Amniotic epithelial cell (primary cell): ENCODE data around the gene C4B.
"Not testable (repeated sequence)": the region's sequence is repeated elsewhere in the genome, so short reads cannot be mapped to it uniquely, and the experiment has no call there.

Source experiments
- DNase-seq: peaks from one replicate; pipeline ENCODE4 v3.0.0-alpha.2; 2010; ENCODE audit warnings: low read depth

The C4B gene

DNA sequence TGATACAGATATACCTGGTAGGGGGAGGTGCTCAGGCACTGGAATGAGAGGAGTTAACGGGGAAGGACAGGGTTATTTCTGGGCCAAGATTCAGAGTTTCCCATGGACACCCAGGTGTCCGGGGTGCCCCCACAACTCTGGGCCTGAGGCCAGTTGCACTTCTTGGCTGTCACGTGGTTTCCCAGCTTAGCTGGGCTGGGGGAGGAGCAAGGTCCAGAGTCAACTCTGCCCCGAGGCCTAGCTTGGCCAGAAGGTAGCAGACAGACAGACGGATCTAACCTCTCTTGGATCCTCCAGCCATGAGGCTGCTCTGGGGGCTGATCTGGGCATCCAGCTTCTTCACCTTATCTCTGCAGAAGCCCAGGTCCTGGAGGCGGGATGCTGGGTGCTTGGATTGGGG lies at the start of gene C4B:
Gene C4B (plus strand): TSS at position 249 of the 400 bp plus-strand sequence. CDS start 51 bp downstream, at position 300.
- not testable (repeated sequence) for DNase-seq

DNA sequence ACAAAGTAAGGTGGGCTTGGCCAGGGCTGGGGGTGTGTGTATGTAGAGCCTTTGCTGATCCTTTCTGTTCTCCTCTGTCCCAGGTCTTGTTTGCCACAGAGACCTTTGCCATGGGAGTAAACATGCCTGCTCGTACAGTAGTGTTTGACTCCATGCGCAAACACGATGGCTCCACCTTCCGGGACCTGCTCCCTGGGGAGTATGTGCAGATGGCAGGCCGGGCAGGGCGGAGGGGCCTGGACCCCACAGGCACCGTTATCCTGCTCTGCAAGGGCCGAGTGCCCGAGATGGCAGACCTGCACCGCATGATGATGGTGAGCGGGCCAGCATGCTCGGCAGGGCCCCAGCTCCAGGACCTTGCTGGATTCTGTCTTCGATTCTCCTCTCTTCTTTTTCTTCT lies 48.9 kb upstream of the C4B start:
- no peak for DNase-seq

DNA sequence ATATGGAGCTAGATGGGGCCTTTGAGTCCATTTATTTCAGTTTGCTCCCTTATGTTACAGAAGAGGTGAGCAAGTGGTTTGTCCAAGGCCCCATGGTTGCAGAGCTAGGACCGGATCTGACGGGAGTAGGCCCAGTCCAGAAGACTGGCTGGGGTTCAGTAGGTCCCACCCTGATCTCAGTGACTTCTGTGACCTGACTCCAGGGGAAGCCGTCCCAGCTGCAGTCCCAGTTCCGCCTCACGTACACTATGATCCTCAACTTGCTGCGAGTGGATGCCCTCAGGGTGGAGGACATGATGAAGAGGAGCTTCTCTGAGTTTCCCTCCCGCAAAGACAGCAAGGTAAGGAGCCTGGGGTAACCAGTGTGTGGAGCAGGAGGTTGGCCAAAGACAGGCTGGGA lies 48.1 kb upstream of the C4B start:
- no peak for DNase-seq

DNA sequence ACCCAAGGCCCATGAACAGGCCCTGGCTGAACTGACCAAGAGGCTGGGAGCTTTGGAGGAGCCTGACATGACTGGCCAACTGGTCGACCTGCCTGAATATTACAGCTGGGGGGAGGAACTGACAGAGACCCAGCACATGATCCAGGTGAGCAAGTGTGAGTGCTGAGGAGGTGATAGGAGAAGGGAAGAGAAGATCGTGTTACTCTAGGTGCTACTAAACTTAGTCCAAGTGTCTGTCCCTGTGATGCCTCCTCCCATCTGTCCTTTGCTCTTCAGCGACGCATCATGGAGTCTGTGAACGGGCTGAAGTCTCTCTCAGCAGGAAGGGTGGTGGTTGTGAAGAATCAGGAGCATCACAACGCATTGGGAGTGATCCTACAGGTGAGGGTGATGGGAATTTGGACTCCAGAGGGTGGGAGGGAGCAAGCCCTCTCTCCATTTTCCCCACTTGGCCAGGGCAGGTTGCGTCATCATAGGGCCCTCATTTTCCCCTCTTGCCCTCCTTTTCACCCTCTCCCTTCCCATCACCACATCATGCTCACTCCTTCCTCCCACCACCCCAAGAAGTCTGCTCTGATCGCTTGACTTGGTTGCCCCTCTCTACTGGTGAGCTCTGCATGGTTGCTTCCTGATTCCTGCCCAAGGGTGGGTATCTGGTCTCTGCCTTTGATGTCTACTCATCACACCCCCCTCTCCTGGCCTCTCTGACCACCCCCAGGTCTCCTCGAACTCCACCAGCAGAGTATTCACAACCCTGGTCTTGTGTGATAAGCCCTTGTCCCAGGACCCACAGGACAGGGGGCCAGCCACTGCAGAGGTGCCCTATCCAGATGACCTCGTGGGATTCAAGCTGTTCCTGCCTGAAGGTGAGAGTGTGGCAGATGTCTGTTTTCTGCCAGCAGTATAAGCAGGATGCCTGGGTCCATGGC lies 47.3 kb upstream of the C4B start:
- DNase-seq = no peak

DNA sequence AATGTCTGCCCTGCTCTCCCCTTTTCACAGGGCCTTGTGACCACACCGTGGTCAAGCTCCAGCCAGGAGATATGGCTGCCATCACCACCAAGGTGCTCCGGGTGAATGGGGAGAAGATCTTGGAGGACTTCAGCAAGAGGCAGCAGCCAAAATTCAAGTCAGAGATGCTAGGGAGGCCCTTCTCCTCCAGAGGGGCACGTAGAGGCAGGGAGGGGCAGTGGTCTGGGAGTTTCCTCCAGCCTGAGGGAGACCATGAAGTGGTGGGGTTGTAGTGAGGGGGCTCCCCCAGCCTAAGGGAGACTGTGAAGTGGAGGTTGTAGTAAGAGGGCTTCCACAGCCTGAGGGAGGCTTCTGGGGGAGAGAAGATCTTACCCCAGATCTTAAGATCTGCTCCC lies 46.7 kb upstream of the C4B start:
- DNase-seq = no peak

DNA sequence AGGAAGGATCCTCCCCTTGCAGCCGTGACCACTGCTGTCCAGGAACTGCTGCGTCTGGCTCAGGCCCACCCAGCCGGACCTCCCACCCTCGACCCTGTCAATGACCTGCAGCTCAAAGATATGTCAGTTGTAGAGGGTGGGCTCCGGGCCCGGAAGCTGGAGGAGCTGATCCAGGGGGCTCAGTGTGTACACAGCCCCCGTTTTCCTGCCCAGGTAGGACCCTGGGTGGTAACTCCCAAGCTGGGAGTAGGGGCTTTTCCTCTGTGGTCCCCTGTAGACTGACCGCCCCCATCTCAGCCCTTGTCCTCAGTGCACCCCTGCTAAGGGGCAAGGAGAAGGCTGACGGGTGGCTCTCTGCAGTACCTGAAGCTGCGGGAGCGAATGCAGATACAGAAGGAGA lies 46.3 kb upstream of the C4B start:
- no peak for DNase-seq

DNA sequence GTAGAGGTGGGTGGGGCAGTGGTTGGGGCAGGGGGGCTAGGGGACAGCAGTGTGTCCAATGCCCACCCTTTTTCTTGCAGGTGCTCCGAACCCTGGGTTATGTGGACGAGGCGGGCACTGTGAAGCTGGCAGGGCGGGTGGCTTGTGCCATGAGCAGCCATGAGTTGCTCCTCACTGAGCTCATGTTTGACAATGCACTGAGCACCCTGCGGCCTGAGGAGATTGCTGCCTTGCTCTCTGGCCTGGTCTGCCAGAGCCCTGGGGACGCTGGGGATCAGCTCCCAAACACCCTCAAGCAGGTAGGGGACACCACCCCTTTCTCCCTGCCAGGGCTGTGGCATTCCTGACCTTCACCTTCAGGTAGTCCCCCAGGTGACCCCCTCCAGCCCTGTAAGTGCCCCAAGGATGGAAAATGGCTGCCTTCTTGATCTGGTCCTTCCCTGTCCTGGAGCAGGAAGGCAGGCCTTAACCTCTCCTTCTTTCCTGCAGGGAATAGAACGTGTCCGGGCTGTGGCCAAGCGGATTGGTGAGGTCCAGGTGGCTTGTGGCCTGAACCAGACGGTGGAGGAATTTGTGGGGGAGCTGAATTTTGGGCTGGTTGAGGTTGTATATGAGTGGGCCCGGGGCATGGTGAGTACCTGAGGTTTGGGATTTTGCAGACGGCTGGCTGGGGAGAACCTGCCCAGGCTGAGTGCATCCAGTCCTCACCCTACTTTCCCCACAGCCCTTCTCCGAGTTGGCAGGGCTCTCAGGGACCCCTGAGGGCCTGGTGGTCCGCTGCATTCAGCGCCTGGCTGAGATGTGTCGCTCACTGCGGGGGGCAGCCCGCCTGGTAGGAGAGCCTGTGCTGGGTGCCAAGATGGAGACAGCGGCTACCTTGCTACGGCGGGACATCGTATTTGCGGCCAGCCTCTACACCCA lies 45.5 kb upstream of the C4B start:
- DNase-seq = no peak

DNA sequence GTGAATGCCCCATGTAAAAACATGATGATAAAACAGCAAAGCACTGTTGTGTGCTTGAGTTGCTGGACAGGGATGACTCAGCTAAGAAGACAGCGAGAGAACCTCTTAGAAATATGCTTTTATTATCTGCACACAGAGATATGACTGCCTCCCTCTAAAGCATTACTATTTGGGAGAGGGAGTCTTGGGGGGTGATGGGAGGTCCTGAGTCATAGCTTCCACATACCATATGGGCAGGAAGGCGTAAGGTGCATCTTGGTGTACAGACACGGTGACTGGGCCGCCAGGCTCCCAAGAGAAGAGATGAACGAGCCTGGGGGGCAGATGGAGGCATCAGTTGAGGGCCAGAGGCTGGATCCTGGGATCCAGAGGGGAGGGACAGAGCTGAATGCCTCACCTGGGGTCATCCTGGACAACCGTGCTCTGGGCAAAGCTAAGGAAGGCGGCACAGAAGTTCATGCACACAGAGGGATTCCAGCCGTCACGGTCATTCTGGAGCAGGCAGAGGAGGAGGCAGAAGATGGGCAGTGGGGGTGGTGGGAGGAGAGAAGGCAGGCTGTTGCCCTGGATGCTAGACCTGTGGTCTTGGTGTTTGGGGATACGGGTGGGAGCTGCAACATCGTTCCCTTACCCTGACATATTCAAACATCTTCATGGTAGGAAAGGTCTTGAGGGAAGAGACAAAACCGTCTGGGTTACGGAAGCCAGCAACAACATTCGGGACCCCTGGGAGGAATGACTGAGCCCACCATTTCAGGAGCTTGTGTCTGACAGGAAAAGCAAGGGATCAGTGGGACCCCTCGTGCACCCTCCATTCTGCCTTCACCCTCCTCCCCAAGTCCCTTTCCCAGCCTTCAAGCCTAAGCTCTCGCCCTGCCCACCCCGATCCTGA lies 44.6 kb upstream of the C4B start:
- DNase-seq = peak; percentile 93

DNA sequence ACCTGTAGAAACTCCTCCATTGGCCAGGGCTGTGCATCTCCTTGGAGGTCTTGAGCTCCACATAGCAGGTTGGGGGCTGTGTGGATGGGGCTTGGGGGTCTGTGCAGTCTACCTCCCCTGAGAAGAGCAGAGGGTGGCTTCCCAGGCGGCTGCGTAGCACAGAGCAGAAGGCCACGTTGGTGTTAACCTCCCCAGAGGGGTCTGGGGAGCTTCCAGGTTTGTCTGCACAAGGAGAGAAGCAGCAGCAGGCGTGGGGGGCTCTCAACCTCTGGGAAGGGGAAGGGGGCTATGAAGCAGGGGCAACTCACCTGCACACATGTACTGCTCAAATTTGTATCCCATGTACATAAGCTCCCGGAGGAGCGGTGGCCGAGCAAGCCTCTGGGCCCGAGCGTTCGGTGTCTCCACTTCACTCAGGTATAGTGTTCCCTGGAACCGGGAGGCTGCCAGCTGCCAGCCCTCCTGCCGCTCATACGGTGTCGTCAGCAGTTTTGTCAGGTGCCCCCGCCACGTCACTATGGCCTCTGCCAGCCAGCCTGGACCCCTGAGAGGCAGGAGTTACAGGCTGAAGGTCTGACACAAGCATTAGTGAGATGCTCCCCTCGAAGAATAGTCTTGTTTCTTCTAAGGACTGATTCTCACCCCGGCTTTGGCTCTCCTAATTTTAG lies 43.9 kb upstream of the C4B start:
- no peak for DNase-seq

DNA sequence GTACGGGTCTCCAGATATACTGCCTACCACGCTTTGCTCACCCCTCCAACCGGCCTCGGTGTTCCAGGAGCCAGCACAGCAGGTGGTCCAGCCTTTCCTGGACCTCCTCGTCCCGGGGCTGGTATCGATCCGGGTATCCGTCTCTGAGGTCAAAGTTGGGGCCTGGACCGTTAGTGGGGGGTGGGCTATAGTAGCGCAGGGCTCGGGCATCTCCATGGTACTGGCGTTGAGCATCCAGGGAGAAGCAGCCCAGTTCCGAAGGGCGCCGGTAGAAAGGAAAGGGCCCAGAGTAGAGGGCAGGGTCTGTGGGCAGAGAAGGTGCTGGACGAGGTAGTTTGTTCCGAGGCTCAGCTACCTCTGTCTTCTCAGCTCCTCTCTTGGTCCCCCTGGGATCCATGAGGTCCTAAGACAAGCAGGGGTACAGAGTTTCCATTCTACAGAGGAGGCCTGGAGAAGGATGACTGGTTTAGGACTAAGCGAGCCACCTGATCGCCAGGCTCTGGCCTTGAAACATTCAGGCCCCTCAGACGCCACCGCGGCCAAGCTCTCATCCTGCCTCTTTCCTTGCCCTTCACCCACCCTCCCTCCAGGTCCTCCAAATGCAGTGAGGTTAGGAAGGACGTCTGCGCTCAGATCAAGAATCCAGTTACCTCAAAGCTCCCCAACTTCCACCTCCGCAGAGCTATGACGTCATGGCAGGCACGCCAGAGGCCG lies 43.2 kb upstream of the C4B start:
- no peak for DNase-seq

DNA sequence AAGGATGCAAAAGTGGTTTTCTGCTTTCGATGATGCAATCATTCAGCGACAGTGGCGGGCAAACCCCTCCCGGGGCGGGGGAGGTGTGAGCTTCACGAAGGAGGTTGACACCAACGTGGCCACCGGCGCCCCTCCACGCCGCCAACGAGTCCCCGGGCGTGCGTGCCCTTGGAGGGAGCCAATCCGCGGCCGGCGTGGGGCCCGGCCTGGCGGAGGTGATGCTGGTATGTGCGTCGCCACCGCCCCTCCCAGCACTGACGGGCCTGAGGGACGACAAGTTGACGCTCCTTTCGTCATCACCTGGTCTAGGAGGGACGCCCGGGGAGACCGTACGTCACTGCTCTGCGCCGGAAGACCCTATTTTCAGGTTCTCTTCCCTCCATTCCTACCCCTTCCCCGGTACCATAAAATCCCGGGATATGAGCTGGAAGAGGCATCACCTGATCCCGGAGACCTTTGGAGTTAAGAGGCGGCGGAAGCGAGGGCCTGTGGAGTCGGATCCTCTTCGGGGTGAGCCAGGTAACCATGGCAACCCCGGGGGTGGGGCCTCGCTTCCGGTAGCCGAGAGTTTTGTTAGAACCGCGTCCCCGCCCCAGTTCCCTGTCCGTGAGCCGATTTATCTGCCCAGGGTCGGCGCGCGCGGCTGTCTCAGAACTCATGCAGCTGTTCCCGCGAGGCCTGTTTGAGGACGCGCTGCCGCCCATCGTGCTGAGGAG lies 42.4 kb upstream of the C4B start, which contains the start of gene DXO:
Gene DXO (minus strand): TSS at position 146 of the 716 bp plus-strand sequence. CDS start 463 bp downstream, outside the sequence.
- peak; percentile 99 for DNase-seq

DNA sequence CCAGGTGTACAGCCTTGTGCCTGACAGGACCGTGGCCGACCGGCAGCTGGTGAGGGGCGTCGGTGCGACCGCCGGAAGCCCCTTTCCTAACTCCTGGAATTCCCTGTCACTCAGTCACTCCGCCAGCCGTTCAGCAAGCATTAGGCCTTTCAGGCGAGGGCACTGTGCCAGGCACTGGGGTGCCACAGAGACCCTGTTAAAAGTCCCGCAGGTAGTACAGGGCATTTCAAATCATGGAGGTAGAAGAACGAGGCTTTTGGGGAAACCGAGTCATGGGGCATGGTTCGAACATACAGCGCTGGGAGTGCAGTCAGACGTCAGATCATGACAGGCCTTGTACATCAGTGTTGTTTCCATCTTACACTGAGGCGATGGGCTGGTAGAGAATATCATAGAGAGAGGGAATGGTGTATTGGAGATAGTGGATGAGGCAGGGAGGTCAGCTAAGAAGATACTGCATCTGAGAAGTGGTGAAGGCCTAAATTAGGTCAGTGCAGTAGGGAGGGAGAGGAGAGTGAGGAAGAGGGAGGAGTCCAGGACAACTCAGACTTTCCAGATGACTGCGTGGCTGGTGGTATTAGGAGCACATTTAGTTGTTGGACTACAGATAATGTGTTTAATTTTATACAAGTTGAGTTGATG lies 41.8 kb upstream of the C4B start:
- peak; percentile 60 for DNase-seq

DNA sequence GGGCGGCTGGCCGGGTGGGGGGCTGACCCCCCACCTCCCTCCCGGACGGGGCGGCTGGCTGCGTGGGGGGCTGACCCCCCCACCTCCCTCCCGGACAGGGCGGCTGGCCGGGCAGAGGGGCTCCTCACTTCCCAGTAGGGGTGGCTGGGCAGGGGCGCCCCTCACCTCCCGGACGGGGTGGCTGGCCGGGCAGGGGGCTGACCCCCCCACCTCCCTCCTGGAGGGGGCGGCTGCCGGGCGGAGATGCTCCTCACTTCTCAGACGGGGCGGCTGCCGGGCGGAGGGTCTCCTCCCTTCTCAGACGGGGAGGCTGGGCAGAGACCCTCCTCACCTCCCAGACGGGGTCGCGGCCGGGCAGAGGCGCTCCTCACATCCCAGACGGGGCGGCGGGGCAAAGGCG lies 38.5 kb upstream of the C4B start:
- not testable (repeated sequence) for DNase-seq

DNA sequence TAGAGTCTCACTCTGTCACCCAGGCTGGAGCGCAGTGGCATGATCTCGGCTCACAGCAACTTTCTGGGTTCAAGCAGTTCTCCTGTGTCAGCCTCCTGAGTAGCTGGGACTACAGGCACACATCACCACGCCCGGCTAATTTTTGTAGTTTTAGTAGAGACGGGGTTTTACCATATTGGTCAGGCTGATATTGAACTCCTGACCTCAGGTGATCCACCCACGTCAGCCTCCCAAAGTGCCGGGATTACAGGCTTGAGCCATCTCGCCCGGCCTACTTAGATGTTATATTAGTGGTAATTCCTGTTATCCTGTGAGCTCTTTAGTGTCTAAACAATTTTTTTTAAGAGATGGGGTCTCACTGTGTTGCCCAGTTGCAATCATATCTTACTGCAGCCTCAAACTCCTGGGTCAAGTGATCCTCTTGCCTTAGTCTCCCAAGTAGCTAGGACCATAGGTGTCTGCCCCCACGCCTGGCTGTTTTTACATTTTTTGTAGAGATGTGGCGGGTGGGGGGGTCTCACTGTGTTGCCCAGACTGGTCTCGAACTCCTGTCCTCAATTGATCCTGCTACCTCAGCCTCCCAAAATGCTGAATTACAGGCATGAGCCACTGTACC lies 36.7 kb upstream of the C4B start:
- no peak for DNase-seq

DNA sequence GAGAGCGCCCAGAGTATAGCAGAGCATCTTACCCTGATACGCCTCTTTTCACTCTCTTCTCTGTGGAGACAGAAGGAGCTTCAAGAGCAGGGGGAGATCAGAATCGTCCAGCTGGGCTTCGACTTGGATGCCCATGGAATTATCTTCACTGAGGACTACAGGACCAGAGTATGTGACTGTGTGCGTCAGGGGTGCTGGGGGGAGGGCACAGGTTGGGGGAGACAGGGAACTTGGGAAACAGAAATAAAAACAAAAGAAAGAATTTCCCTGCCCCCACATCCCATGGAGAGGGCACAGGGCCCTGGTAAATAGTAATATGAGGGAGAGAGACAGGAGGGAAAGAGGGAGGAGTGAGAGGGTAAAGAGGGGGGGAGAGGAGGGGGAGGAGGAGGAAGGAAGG lies 35.8 kb upstream of the C4B start:
- no peak for DNase-seq

DNA sequence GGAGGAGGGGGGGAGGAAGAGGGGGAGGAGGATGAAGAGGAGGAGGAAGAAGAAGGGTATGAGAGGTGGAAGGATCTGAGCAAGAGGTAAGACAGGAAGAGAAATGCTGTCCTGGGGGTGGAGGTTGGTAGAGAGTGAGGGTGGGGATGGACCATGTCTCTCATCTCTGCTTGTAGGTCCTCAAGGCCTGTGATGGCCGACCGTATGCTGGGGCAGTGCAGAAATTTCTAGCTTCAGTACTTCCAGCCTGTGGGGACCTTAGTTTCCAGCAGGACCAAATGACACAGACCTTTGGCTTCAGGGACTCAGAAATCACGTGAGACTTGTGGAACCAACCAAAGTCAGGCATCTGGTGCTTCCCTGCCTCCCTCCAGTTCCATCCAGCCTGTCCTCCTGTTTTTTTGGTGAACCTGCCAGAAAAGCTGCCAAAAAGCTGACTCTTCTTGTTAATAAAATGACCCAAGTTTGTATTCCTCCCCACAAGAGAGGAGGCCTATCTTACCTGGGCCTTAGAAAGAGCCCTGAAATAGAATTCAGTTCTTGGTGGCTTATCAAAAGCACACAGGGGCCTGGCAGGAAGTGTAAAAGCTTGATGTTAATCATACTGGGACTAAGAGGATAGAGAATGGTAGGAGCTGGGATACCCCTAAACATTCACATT lies 35.2 kb upstream of the C4B start:
- DNase-seq = no peak

DNA sequence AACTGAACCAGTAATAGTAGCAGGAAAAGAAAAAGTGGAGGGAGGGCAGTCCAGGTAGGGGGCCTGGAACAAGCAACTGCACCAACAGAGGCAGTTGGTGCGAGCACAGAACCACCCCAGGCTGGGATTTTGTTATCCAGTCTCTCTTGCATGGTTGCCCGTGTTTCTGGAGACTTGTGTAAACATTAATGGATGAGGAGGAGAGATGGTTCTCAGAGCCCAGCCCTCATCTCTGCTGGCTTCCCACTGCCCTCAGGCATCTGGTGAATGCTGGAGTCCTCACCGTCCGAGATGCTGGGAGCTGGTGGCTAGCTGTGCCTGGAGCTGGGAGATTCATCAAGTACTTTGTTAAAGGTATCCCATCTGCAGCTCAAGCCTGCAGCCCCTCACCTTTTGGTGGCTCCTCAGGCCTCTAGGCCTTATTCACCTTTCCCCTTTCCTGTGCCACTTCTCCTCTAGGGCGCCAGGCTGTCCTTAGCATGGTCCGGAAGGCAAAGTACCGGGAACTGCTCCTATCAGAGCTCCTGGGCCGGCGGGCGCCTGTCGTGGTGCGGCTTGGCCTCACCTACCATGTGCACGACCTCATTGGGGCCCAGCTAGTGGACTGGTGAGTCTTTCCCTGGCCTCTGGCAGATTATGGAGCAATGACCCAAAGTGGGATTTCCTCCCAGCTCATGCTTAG lies 34.3 kb upstream of the C4B start:
- not testable (repeated sequence) for DNase-seq

DNA sequence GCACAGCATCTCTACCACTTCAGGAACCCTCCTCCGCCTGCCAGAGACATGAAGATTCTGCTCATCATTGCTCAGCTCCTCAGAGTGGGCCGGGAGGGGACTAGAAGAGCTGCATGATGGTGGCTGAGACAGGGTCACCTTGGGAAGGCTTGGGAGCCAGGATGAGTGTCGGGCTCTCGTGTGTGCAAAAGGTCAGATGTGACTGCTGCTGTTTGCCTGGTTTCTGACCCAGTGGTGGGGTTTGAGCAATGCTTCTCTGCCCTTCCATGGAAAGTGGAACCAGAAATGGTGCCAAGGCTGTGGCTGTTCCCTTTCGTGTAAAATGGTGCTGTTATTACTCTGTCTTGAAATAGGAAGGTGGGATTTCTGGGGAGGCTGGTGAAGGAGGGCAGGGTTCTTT lies 33.6 kb upstream of the C4B start:
- DNase-seq = not testable (repeated sequence)
